Activated naive CD4-positive, alpha-beta T cell treated with anti-CD3 and anti-CD28 coated beads, Interleukin-2, amount 50 U/mL, for 24 hours (primary cell): ENCODE measurements around the gene NUDT7.

ENCODE experiments used
- H3K27ac Mint-ChIP-seq: one replicate; pipeline ENCODE4 v1.8.0; 2021; ENCODE audit warnings: mild to moderate bottlenecking, mixed read lengths
- H3K27me3 Mint-ChIP-seq: one replicate; pipeline ENCODE4 v1.8.0; 2021; ENCODE audit warnings: mixed read lengths
- H3K36me3 Mint-ChIP-seq: one replicate; pipeline ENCODE4 v1.8.0; 2021; ENCODE audit warnings: mixed read lengths
- H3K4me1 Mint-ChIP-seq: one replicate; pipeline ENCODE4 v1.8.0; 2021; ENCODE audit warnings: mixed read lengths
- H3K4me3 Mint-ChIP-seq: one replicate; pipeline ENCODE4 v1.8.0; 2021; ENCODE audit warnings: mild to moderate bottlenecking, mixed read lengths
- H3K9me3 Mint-ChIP-seq: one replicate; pipeline ENCODE4 v1.8.0; 2021; ENCODE audit warnings: mixed read lengths

Gene NUDT7

DNA sequence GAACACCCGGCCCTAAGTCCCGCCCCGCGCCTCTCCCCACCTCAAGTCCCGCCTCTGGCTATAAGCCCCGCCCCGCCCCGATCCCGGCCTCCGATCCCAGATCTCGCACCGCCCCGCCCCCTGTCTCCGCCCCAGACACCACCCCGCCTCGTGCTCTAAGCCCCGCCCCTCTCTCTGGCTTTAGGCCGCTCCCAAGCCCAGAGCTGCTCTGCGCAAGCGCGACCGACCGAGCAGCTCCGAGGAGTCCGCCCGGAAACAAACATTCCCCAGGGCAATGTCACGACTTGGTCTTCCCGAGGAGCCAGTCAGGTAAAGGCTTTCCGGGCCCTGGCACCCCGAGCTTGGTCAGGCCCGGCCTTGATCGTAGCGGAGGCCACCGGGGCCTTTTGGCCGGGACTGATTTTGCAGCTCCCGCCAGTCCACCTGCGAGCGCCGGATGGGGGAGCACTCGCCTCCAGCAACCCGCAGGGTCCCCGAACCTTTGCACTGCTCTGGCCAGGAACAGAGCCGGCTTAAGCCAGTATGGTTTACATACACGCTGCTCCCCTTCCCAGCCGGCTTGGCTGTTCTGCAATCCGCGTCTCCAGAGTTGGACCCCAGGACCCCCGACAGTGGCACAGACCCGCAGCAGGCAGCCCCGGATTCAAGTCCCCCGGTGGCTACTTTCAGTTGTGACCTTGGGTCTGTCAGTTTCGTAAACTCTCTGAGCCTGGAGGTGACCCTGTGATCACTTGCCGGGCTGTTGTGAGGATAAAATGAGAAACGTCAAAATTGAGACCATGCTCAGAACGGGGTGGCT, at the start of gene NUDT7:
Gene NUDT7, plus strand, starts transcription at position 206 of the 799 bp plus-strand sequence. Its CDS starts 69 bp downstream, at position 275.
- H3K27me3 Mint-ChIP-seq, result no peaks in the 10 kb centered on the region
- H3K9me3 Mint-ChIP-seq, result no peaks in the 10 kb centered on the region
- H3K27ac Mint-ChIP-seq, result peak within 1 kb of the TSS; percentile 83
- peaks cover 6% of the 10 kb centered on the region for H3K36me3 Mint-ChIP-seq
- H3K4me3 Mint-ChIP-seq, result peak within 1 kb of the TSS; percentile 91
- H3K4me1 Mint-ChIP-seq, result peaks cover 13% of the 10 kb centered on the region

DNA sequence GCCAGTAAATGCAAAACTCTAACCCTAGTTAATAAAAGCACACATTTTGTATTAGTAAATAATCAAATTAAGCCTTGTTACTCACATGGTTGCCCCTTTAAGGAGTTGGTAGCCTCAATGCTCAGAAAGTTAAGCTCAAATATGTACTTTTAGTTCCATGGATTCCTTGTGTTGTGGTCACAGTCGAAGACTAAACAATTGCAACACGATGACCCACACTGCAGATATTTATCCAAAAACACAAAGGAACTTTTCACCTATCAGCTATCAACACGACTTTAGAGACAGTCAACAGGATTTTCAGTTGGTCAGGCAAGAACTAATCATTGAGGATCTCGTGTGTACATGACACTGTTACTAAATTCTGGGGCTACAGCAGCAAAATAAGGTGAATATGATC, 47.4 kb upstream of the NUDT7 start:
- Mint-ChIP-seq H3K27me3 (peaks cover 3% of the 10 kb centered on the region), H3K36me3 (no peaks in the 10 kb centered on the region), H3K27ac (no peak overlapping the region), H3K4me3 (no peak overlapping the region), H3K9me3 (no peaks in the 10 kb centered on the region), H3K4me1 (no peaks in the 10 kb centered on the region)

DNA sequence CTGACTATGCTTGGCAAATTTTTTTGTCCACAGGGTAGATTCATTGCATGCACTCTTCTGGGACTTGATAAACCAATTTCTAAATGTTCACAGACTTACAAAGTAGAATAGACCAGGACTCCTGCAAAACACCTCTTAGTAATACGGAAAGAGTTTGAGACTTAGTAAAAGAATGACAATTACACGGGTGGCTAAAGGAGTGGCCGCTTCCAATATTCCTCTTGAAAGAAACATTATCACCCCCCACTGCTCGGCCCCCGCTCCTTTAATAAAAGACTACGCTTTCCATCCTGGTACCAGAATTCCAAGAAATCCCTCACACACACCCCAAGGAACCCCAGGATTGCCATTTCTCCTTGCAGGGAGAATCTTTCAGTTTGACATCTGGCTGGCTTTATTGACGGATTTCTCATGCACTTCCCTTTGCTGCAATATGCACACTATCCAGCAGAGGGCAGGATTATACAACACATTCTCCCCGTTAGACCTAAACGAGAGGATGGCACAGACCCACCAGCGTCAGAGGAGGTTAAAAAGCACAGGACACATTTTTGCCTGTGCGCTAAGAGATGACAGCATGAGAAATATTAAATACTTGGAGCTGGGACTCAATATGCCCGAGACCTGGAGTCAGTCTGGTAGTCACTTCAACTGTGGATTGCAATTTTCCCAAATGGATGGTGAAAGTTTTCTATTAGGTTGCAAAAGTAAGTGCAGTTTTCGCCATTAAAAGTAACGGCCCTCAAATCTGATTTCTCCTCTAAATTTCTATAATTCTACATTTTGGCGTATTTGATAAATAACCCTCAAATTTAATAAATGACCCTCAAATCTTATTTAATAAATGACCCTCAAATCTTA, 46.6 kb upstream of the NUDT7 start:
- Mint-ChIP-seq H3K27ac (no peak overlapping the region), H3K4me3 (no peak overlapping the region), H3K9me3 (no peaks in the 10 kb centered on the region), H3K36me3 (no peaks in the 10 kb centered on the region), H3K4me1 (no peaks in the 10 kb centered on the region), H3K27me3 (peaks cover 3% of the 10 kb centered on the region)

DNA sequence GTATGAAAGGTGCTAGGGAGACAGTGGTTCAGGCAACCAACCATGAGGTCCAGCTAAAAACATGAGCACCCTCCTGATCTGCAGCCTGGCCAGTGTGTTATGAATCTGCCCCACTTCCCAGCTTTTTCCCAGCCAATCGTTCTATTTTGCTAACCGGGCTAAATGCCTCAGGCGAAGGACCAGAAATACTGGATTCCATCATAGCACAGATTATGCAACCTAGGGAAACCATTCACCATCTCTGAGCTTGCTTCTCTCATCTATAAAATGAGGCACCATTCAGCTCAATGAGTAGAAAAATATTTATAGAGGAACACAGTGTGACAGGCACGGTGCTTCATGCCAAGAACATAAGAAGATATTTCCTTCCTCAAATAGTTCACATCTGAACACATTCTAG, 45.2 kb upstream of the NUDT7 start:
- peaks cover 3% of the 10 kb centered on the region for H3K27me3 Mint-ChIP-seq
- no peaks in the 10 kb centered on the region for H3K36me3 Mint-ChIP-seq
- H3K4me1 Mint-ChIP-seq, result no peaks in the 10 kb centered on the region
- H3K27ac Mint-ChIP-seq, result no peak overlapping the region
- no peaks in the 10 kb centered on the region for H3K9me3 Mint-ChIP-seq
- no peak overlapping the region for H3K4me3 Mint-ChIP-seq

DNA sequence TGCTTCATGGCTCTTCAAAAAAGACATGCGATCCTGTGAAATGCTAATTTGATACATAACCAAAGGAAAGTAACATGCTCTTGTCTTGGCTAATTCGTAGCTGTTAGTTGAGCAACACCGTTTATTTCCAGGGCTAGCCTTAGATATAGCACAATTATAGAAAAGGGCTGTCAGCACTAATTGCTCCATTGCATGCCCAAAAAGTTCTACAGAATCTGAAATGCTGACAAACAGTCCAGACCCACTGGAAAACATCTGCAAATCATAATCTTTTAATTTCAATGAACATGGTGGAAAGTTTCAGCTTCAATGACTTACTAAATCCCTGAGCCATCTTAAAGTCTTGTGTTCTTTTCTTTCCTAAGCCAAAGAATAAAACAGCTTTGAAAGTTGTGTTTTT, 42.9 kb upstream of the NUDT7 start:
- Mint-ChIP-seq H3K36me3 (no peaks in the 10 kb centered on the region), H3K9me3 (no peaks in the 10 kb centered on the region), H3K27me3 (peaks cover 3% of the 10 kb centered on the region), H3K4me1 (no peaks in the 10 kb centered on the region), H3K27ac (no peak overlapping the region), H3K4me3 (no peak overlapping the region)

DNA sequence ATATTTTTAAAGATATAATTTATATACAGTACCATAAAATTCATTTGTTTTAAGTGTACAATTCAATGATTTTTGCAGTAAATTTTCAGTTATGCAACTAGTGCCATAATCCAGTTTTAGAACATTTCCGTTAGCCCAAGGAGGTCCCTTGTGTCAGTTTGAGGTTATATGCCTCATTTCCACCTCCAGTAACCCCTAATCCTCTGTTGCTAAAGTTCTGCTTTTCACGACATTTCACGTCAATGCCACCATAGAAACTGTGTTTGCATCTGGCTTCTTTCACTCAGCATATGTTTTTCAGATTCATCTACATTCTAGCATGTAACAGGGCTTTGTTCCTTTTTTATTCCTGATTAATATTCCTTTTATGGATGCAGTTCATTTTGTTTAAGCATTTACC, 42.4 kb upstream of the NUDT7 start:
- Mint-ChIP-seq H3K27me3 (peaks cover 3% of the 10 kb centered on the region), H3K4me1 (no peaks in the 10 kb centered on the region), H3K9me3 (no peaks in the 10 kb centered on the region)

DNA sequence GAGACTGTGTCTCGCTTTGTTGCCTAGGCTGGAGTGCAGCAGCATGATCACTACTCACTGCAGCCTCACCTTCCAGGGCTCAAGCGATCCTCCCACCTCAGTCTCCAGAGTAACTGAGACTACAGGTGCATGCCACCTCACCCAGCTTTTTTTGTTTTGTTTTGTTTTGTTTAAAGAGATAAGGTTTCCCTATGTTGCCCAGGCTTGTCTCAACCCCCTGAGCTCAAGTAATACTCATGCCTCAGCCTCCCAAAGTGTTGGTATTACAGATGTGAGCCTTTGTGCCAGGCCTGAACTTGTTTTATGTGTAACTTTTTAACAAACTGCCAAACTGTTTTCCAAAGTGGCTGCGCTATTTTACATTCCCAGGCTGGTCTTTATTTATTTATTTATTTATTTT, 41.8 kb upstream of the NUDT7 start:
- Mint-ChIP-seq H3K9me3 (no peaks in the 10 kb centered on the region), H3K27me3 (peaks cover 4% of the 10 kb centered on the region), H3K27ac (no peak overlapping the region), H3K4me1 (no peaks in the 10 kb centered on the region), H3K36me3 (no peaks in the 10 kb centered on the region), H3K4me3 (no peak overlapping the region)

More for the DNA sequence above, 42.4 kb upstream of the NUDT7 start:
- Mint-ChIP-seq H3K4me3 (no peak overlapping the region), H3K27ac (no peak overlapping the region), H3K36me3 (no peaks in the 10 kb centered on the region)

DNA sequence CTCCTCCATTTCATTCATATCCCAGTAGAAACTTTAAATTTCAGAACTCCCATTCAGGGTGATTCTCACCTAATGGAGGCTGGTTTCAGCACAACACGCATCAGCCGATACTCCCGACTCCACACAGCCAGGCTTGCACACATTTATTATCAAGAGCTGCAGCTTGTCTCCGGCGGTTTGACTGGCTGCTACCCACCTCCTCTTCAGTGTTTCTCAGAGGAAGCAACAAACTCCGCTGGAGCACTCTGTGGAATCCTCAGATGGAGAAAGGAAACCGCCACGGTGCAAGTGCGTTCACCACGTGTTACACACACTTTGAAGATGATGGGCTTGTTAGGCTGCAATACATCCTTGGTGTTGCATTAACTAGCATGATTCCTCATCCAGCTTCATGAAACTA, 39.7 kb upstream of the NUDT7 start:
- no peaks in the 10 kb centered on the region for H3K9me3 Mint-ChIP-seq
- H3K27me3 Mint-ChIP-seq, result peaks cover 1% of the 10 kb centered on the region
- no peaks in the 10 kb centered on the region for H3K36me3 Mint-ChIP-seq
- no peak overlapping the region for H3K27ac Mint-ChIP-seq
- H3K4me3 Mint-ChIP-seq, result no peak overlapping the region
- no peaks in the 10 kb centered on the region for H3K4me1 Mint-ChIP-seq

DNA sequence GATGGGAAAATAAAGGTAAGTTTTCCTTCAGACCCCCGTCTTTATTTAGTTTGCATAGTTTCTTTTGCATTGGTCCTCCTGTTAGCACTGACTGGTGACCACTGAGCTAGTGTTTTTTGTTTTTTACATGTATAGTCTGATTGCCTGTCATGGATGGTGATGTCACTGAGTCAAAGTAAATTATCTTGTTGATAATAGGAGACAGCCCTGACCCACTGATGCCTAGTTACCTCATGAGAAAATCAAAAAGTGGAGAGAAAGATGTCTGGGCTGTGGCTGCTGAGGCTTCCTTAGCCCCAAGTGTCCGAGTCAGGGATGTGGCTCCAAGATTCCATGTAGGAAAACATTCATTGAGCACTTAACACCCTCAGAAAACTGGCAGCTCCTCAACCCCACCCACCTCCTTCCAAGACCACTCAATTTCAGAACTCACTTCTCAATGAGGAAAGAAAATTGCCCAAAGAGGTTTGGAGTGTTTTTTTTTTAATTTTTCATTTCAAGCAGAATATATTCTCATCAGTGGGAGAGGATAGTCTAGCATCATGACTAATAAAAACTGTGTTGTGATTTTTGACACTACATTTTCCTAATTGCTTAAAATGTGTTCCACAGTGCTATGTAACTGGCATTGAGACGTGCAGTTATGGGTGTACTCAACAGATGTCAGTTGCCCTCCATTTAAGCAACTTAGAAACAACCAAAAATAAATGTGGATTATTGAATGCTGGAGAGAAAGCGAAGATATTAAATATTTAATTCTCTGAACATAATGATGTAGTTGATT, 38.7 kb upstream of the NUDT7 start:
- H3K9me3 Mint-ChIP-seq, result no peaks in the 10 kb centered on the region
- H3K4me3 Mint-ChIP-seq, result no peak overlapping the region
- H3K4me1 Mint-ChIP-seq, result no peaks in the 10 kb centered on the region

DNA sequence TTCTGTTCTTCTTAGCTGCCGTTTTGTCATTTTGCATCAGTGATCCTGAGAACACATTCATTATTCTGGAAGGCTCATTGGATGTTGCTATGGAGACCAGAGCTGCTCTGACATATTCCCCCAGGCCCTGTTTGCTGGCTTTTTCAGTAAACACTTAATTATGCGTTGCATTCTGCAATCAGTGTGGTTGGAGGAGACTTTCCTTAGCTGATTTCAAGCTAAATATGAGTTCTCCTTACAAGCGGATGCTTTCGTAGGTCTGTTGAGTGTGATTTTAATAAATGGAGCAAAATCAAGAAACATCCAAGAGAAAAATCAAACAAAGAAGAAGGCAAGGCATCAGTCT, 38.2 kb upstream of the NUDT7 start:
- Mint-ChIP-seq H3K27ac (no peak overlapping the region), H3K4me1 (no peaks in the 10 kb centered on the region), H3K4me3 (no peak overlapping the region)

More for the DNA sequence above, 38.7 kb upstream of the NUDT7 start:
- no peaks in the 10 kb centered on the region for H3K36me3 Mint-ChIP-seq
- no peak overlapping the region for H3K27ac Mint-ChIP-seq
- H3K27me3 Mint-ChIP-seq, result peaks cover 2% of the 10 kb centered on the region

DNA sequence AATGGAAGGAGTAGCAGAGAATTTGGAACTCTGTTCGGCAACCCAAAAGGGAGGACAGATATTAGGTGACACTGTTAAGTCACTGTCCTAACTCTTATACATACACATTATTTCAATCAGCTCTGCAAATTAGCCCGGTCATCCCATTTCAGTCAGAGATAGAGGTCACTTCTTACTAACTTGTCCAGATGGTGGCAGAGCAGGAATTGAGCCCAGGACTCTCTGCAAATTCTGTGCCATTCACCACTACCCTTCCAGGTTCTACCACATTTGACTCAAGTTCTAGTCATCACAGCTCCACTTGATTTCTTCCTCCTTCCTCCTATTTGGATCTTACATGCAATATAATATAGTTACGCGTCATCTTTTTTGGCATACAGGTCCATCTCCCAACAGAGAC, 35.9 kb upstream of the NUDT7 start:
- Mint-ChIP-seq H3K27ac (no peak overlapping the region), H3K36me3 (no peaks in the 10 kb centered on the region), H3K27me3 (peaks cover 12% of the 10 kb centered on the region), H3K9me3 (no peaks in the 10 kb centered on the region), H3K4me3 (no peak overlapping the region), H3K4me1 (no peaks in the 10 kb centered on the region)

More for the DNA sequence above, 38.2 kb upstream of the NUDT7 start:
- Mint-ChIP-seq H3K36me3 (no peaks in the 10 kb centered on the region), H3K27me3 (peaks cover 5% of the 10 kb centered on the region), H3K9me3 (no peaks in the 10 kb centered on the region)

DNA sequence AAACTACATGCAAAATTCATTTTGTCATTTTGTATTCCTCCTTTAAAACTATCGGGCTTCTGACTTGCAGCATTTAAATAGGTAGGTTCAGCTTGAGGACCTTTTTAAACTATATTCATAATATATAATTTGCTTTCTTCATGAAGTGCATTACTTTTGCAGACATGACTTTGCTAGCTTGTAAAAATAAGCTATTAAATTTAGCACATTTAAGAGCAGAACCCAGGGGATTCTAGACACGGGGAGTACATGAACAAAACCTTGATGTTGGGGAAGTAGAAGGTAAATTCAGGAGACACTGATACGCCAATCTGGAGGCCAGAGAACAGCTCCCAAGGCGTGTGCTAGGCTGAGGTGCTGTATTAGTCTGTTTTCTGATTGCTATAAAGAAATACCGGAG, 32.3 kb upstream of the NUDT7 start:
- Mint-ChIP-seq H3K36me3 (no peaks in the 10 kb centered on the region), H3K9me3 (no peaks in the 10 kb centered on the region), H3K4me3 (no peak overlapping the region), H3K27ac (no peak overlapping the region), H3K4me1 (no peaks in the 10 kb centered on the region), H3K27me3 (peaks cover 21% of the 10 kb centered on the region)

DNA sequence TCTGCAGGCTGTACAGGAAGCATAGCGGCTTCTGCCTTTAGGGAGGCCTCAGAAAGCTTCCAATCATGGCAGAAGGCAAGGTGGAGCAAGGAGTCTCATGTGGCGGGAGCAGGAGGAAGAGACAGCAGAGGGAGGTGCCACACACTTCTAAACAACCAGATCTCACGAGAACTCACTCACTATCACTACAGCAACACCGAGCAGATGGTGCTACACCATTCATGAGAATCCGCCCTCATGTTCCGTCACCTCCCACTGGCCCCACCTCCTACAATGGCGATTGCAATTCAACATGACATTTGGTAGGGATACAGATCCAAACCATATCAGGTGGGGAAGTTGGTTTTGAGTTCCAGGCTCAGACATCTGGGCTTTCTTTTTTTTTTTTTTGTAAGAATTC, 31.9 kb upstream of the NUDT7 start:
- Mint-ChIP-seq H3K9me3 (no peaks in the 10 kb centered on the region), H3K4me1 (no peaks in the 10 kb centered on the region), H3K4me3 (no peak overlapping the region), H3K27me3 (peaks cover 20% of the 10 kb centered on the region), H3K27ac (no peak overlapping the region), H3K36me3 (no peaks in the 10 kb centered on the region)

DNA sequence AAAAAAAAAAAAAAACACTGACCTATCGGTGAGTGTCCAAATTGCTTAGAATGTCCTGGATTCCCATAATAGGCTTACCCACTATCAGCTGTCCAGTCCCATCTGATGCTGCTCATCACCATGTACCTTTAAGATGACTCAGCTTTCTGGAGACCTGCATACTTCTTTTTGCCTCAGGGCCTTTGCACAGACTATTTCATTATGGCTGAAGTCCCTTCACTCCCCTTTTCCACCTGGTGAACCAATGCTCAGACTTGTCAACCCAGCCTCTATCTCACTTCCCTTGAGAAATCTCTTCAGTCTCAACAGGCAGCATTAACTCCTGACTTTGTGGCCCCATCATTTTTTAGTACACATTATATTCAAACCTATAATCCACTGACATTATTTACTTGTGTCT, 29.7 kb upstream of the NUDT7 start:
- Mint-ChIP-seq H3K27ac (no peak overlapping the region), H3K36me3 (no peaks in the 10 kb centered on the region), H3K4me1 (no peaks in the 10 kb centered on the region), H3K4me3 (no peak overlapping the region), H3K9me3 (no peaks in the 10 kb centered on the region), H3K27me3 (peaks cover 20% of the 10 kb centered on the region)

DNA sequence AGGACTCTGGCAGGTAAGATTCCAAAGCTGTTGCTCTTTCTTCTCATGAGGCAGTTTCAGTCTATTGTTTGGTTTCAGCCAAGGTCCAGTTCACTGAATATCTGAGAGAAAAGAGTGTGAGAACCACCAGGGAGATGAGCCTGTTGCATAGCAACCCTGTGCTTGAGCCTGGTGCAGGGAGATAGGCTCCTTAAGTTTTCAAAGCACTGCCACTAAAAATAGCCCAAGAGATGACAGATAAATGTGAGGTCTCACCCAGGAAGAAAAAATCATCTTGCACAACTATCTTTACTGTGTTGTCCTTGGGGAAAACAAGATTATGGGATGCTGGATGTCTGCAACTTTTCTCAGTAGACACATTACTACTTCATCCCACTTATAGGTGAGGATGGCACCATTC, 26.2 kb upstream of the NUDT7 start:
- Mint-ChIP-seq H3K4me1 (no peaks in the 10 kb centered on the region), H3K36me3 (no peaks in the 10 kb centered on the region), H3K27me3 (peaks cover 10% of the 10 kb centered on the region), H3K4me3 (no peak overlapping the region), H3K27ac (no peak overlapping the region), H3K9me3 (no peaks in the 10 kb centered on the region)

DNA sequence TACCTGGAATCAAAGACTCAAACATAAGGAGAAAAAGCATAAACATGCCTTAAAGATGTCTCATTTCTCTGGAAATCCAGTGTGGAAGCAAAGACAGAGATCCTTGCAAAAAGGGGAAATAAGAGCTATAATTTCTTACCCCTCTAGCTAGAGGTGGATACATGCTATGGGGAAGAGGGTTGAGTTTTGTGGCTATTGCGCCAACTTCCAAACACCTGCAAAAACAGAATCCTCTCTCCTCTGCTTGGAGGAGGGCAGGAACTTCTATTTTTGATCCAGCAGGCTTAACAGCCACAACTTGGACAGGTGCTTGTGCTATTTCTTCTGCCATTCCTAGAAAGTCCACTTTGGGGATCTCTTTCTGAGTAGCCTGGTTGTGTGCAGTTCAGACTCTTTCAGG, 21.5 kb upstream of the NUDT7 start:
- Mint-ChIP-seq H3K36me3 (no peaks in the 10 kb centered on the region), H3K9me3 (no peaks in the 10 kb centered on the region), H3K27me3 (peaks cover under 1% of the 10 kb centered on the region), H3K4me1 (no peaks in the 10 kb centered on the region), H3K27ac (no peak overlapping the region), H3K4me3 (no peak overlapping the region)
